ENCODE data around the gene R3HDML. TPM values are rescaled to one million over a fixed set of nuclear protein-coding genes. Genes with fewer than 3 reads are reported as not detected.

R3HDML gene
- total and polyA plus RNA-seq, 2 of the 13 experiments (the other 11 are each of a cell fraction or from before 2014, with no cell fraction given) = not detected

DNA sequence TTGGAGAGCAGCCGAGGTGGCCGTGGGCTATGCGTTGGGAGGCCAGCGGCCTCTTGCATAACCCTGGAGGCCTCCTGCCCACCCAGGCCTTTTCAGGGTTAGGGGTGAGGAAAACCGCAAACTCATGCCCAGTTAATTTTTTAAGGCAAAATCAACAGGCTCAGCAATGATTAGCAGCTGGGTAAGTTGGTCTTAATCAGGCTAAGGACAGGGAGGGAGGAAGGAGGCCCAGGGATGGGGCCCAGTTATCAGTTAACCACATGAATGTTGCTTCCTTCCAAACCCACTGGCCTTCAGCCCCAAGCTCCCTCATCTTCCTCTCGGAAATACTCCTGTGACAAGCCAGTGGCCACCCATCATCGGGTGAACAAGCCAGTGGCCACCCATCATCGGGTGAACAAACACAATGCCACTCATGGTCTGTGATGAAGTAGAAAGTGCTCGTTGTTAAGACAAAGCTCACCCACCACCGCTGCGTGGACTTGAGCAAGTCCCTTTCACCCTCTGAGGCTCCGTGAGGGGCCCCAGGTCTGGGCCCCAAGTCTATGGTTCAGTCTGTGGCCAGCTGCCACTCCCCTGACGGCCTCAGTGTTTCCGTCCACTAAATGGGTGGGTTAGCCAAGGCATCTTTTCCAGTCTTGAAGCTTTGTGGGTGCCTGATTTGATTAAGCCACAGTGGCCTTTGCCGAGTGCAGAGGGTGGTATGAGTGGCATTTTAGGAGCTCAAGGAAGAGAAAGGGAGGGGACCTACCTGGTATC, 58.0 kb downstream of the R3HDML start (continued):
- TF ChIP-seq MTA1 (CRISPR knock-in tag; IDR thresholded peaks at IDR 0.05; ENCODE audit: borderline replicate concordance) = peak; percentile 100; the same call in 1 of the 2 replicates
- TF ChIP-seq, protein P1, sequence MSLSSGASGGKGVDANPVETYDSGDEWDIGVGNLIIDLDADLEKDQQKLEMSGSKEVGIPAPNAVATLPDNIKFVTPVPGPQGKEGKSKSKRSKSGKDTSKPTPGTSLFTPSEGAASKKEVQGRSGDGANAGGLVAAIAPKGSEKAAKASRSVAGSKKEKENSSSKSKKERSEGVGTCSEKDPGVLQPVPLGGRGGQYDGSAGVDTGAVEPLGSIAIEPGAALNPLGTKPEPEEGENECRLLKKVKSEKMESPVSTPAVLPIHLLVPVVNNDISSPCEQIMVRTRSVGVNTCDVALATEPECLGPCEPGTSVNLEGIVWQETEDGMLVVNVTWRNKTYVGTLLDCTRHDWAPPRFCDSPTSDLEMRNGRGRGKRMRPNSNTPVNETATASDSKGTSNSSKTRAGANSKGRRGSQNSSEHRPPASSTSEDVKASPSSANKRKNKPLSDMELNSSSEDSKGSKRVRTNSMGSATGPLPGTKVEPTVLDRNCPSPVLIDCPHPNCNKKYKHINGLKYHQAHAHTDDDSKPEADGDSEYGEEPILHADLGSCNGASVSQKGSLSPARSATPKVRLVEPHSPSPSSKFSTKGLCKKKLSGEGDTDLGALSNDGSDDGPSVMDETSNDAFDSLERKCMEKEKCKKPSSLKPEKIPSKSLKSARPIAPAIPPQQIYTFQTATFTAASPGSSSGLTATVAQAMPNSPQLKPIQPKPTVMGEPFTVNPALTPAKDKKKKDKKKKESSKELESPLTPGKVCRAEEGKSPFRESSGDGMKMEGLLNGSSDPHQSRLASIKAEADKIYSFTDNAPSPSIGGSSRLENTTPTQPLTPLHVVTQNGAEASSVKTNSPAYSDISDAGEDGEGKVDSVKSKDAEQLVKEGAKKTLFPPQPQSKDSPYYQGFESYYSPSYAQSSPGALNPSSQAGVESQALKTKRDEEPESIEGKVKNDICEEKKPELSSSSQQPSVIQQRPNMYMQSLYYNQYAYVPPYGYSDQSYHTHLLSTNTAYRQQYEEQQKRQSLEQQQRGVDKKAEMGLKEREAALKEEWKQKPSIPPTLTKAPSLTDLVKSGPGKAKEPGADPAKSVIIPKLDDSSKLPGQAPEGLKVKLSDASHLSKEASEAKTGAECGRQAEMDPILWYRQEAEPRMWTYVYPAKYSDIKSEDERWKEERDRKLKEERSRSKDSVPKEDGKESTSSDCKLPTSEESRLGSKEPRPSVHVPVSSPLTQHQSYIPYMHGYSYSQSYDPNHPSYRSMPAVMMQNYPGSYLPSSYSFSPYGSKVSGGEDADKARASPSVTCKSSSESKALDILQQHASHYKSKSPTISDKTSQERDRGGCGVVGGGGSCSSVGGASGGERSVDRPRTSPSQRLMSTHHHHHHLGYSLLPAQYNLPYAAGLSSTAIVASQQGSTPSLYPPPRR (CRISPR knock-in tag; IDR thresholded peaks at IDR 0.05; ENCODE audit: borderline replicate concordance) = peak; percentile 100
- TF ChIP-seq ZFP36L1 (CRISPR knock-in tag; IDR thresholded peaks at IDR 0.05) = no peak
- TF ChIP-seq EEA1 (CRISPR knock-in tag; IDR thresholded peaks at IDR 0.05; ENCODE audit: borderline replicate concordance) = peak; percentile 53; the same call in 1 of the 2 replicates
- peak; percentile 10; the same call in 1 of the 2 replicates for TF ChIP-seq KLF15 (CRISPR knock-in tag; IDR thresholded peaks at IDR 0.05; ENCODE audit: borderline replicate concordance)
- TF ChIP-seq SRF (IDR thresholded peaks at IDR 0.05; ENCODE audit: low read depth, low read length) = no peak; the same call in 1 of the 2 replicates
- no peak; the same call in 1 of the 2 replicates for TF ChIP-seq TCF7 (IDR thresholded peaks at IDR 0.05; ENCODE audit: low read depth)
- peak; percentile 100 for TF ChIP-seq MED1 (CRISPR knock-in tag; IDR thresholded peaks at IDR 0.05)
- TF ChIP-seq ELF4 (CRISPR knock-in tag; IDR thresholded peaks at IDR 0.05; ENCODE audit: borderline replicate concordance) = peak; percentile 97; the same call in 1 of the 2 replicates
- TF ChIP-seq ZNF766 (CRISPR knock-in tag; IDR thresholded peaks at IDR 0.05; ENCODE audit: borderline replicate concordance) = peak; percentile 98
- TF ChIP-seq GZF1 (CRISPR knock-in tag; IDR thresholded peaks at IDR 0.05) = no peak
- TF ChIP-seq ZNF670 (CRISPR knock-in tag; IDR thresholded peaks at IDR 0.05; ENCODE audit: borderline replicate concordance) = peak; percentile 100
- TF ChIP-seq HOXA7 (CRISPR knock-in tag; IDR thresholded peaks at IDR 0.05) = no peak
- peak in 1 of 2 experiments; percentile 78; a peak in 2 of 4 replicates for TF ChIP-seq MAFK (conservative IDR thresholded peaks at IDR 0.05 in 1 of 2, IDR thresholded peaks at IDR 0.05 in 1 of 2; ENCODE audit: low read length in 2 of 2)
- TF ChIP-seq, protein P2, sequence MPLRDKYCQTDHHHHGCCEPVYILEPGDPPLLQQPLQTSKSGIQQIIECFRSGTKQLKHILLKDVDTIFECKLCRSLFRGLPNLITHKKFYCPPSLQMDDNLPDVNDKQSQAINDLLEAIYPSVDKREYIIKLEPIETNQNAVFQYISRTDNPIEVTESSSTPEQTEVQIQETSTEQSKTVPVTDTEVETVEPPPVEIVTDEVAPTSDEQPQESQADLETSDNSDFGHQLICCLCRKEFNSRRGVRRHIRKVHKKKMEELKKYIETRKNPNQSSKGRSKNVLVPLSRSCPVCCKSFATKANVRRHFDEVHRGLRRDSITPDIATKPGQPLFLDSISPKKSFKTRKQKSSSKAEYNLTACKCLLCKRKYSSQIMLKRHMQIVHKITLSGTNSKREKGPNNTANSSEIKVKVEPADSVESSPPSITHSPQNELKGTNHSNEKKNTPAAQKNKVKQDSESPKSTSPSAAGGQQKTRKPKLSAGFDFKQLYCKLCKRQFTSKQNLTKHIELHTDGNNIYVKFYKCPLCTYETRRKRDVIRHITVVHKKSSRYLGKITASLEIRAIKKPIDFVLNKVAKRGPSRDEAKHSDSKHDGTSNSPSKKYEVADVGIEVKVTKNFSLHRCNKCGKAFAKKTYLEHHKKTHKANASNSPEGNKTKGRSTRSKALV (CRISPR knock-in tag; IDR thresholded peaks at IDR 0.05) = peak; percentile 92
- no peak; the same call in 1 of the 2 replicates for TF ChIP-seq DNMT1 (CRISPR knock-in tag; IDR thresholded peaks at IDR 0.05)
- peak; percentile 93 for TF ChIP-seq KAT8 (CRISPR knock-in tag; IDR thresholded peaks at IDR 0.05)
- TF ChIP-seq, protein P3, sequence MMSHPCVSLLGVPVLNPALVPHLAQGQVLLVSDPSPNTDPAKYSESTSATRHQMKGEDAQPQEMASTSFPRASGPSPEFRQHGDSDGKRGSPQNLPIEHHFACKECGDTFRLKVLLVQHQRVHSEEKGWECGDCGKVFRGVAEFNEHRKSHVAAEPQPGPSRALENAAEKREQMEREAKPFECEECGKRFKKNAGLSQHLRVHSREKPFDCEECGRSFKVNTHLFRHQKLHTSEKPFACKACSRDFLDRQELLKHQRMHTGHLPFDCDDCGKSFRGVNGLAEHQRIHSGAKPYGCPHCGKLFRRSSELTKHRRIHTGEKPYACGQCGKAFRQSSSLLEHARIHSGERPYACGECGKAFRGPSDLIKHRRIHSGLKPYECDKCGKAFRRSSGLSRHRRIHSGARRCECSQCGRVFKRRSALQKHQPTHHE (CRISPR knock-in tag; IDR thresholded peaks at IDR 0.05; ENCODE audit: borderline replicate concordance) = peak; percentile 71; the same call in 1 of the 2 replicates
- TF ChIP-seq, protein P4, sequence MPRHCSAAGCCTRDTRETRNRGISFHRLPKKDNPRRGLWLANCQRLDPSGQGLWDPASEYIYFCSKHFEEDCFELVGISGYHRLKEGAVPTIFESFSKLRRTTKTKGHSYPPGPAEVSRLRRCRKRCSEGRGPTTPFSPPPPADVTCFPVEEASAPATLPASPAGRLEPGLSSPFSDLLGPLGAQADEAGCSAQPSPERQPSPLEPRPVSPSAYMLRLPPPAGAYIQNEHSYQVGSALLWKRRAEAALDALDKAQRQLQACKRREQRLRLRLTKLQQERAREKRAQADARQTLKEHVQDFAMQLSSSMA (CRISPR knock-in tag; IDR thresholded peaks at IDR 0.05) = peak; percentile 89
- TF ChIP-seq FOXA1 (IDR thresholded peaks at IDR 0.05) = no peak
- no peak for TF ChIP-seq FOXA1 (CRISPR knock-in tag; IDR thresholded peaks at IDR 0.05)

All from HepG2 (cell line).